ENCODE data around the gene HNRNPLL.

GRCh38 chr2:38643021-38643671 is 40.4 kb upstream of the HNRNPLL start:
- no peak for TF ChIP-seq CTCF (IDR thresholded peaks at IDR 0.05)
- TF ChIP-seq YY1 (IDR thresholded peaks at IDR 0.05; ENCODE audit: low read depth) = no peak
- no peak for TF ChIP-seq POLR2AphosphoS5 (IDR thresholded peaks at IDR 0.05; ENCODE audit: low read depth, low read length)
- TF ChIP-seq ZBTB33 (IDR thresholded peaks at IDR 0.05; ENCODE audit: borderline replicate concordance, low read depth) = no peak
- TF ChIP-seq USF2 (IDR thresholded peaks at IDR 0.05; ENCODE audit: borderline replicate concordance, low read depth, low read length) = no peak
- no peak for TF ChIP-seq JUND (IDR thresholded peaks at IDR 0.05)
- no peak for TF ChIP-seq RXRA (IDR thresholded peaks at IDR 0.05; ENCODE audit: borderline replicate concordance, low read depth)

Measured in SK-N-SH (cell line).